AG10803 (cell line): ENCODE measurements around the gene MAN2B1.
A peak's percentile ranks its signal among the peaks of the same experiment; 100 is the strongest.
"Not testable (repeated sequence)": the region's sequence is repeated elsewhere in the genome, so short reads cannot be mapped to it uniquely, and the experiment has no call there.

Experiments
- DNase-seq: peaks from one replicate; pipeline ENCODE4 v3.0.0; 2010; ENCODE audit warnings: low read depth
- H3K4me3 ChIP-seq: 2 replicates; pipeline ENCODE4 v1.5.1; 2011; ENCODE audit warnings: mild to moderate bottlenecking, low read length, control low read depth
- CTCF ChIP-seq: conservative IDR thresholded peaks from 2 replicates; pipeline ENCODE4 v1.5.1; 2011; ENCODE audit warnings: mild to moderate bottlenecking, low read length, control low read depth, inconsistent platforms

The MAN2B1 gene

DNA sequence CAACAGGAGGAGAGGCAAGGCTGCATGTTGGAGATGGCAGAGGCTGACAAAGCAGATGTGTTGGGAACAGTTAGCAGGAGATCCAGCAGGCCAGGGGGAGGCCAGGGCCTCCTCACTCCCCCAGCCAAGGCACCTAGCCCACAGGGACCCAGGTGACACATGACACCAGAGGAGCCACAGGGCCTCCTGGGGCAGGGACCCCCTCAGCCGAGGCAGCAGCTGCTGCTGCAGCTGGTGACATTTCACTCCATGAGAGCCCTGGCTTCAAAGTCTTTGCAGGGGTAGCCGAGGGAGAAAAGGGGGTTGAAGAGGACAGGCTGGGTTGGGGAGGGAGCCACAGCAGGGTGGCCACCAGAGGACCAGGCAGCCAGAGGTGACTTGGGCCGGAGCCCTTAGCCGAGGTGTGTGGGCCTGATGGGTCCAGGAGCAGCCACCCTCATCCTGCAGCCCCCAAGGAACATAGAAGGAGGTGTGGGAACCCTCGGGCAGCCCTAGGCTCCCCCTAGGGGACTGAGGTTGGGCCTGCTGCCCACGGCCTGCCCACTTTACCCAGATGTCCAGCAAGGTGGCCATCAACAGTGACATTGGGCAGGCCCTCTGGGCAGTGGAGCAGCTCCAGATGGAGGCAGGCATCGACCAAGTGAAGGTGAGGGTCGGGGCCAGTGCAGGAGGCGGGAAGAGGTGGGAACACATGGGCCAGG lies 21.1 kb upstream of the MAN2B1 start, which contains the start of gene GNG14:
TSS of gene GNG14 (plus strand) at position 503 of the 701 bp plus-strand sequence. CDS start at position 554, 51 bp downstream.
- no peak for TF ChIP-seq CTCF
- no peak within 1 kb of the TSS for H3K4me3 ChIP-seq

GRCh38 chr19:12685831-12686230 lies 19.3 kb upstream of the MAN2B1 start:
- H3K4me3 ChIP-seq, result no peak overlapping the region
- DNase-seq, result no peak
- TF ChIP-seq CTCF, result no peak

More for the DNA sequence above, 21.1 kb upstream of the MAN2B1 start, which contains the start of gene GNG14:
- no peak for DNase-seq

GRCh38 chr19:12681074-12681987 lies 14.8 kb upstream of the MAN2B1 start, which contains the start of gene DHPS:
Gene DHPS, minus strand, starts transcription at chr19:12681880. Its CDS starts 114 bp downstream, at chr19:12681766.
- no peak; the same call in 1 of the 2 replicates for TF ChIP-seq CTCF
- H3K4me3 ChIP-seq, result peak within 1 kb of the TSS; percentile 98
- DNase-seq, result peak; percentile 98

DNA sequence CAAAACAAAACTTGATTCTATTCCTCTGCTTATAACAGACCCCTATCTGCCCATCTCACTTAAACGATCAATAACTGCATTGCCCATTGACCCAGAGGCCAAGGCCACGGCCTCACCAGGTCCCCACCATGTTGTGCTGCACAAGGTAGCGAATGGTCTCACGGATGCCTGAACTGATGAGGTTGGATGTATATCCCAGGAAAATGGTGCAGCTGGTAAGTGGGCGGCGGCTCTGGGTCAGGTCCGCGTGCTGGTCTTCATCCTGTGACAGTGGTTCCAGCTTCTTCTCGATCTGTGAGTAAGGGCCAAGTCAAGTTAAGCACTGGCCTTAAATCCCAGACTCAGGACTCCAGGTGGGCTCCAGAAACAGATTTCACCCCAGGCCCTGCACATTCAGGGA lies 13.5 kb upstream of the MAN2B1 start:
- DNase-seq, result no peak
- H3K4me3 ChIP-seq, result no peak overlapping the region
- TF ChIP-seq CTCF, result no peak

GRCh38 chr19:12678039-12678438 lies 11.5 kb upstream of the MAN2B1 start:
- not testable (repeated sequence) for H3K4me3 ChIP-seq, DNase-seq

DNA sequence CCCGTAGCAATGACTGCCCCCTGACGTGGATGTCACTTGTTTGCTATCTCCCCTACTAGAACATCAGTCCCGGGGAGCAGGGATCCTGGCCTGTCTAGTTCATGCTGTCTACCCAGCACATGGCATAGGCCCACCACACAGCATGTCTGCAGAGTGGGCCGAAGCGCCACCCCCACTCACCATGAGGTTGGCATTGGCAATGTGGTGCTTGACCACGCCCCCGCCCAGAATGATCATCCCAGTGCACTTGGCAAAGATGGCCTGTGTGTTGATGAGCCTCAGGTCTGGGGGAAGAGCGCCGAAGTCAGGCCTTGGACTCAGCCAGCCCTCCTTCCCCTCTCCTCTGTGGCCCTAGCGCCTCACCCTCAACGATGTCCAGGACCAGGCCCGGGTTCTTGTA lies 10.4 kb upstream of the MAN2B1 start:
- no peak overlapping the region for H3K4me3 ChIP-seq
- no peak for DNase-seq
- no peak for TF ChIP-seq CTCF

- peak; percentile 67 for DNase-seq
- no peak overlapping the region for H3K4me3 ChIP-seq
- TF ChIP-seq CTCF, result peak; percentile 90
These were observed 9.8 kb upstream of the MAN2B1 start for GRCh38 chr19:12676384-12676792.
